Measurements from ENCODE around the gene KBTBD4.

KBTBD4 gene

DNA sequence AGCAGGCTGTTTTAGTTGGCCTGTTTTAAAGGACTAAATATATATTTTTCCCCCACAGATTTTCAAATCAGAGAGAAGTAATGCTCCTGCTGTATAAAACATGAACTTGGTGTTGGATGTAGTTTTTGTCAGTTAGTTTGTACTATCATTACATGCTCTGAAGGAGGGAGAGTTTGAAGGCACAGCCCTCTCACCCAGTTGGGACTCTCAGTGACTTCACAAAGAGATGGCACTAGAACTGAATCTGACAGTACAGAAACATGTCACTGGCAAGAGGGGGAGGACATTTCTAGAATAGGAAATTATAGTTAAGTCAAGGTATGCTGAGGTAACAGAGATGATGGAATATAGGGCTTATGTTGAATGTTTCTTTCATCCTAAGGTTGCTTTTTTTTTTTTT, 36.5 kb upstream of the KBTBD4 start:
- TF ChIP-seq, protein P1, sequence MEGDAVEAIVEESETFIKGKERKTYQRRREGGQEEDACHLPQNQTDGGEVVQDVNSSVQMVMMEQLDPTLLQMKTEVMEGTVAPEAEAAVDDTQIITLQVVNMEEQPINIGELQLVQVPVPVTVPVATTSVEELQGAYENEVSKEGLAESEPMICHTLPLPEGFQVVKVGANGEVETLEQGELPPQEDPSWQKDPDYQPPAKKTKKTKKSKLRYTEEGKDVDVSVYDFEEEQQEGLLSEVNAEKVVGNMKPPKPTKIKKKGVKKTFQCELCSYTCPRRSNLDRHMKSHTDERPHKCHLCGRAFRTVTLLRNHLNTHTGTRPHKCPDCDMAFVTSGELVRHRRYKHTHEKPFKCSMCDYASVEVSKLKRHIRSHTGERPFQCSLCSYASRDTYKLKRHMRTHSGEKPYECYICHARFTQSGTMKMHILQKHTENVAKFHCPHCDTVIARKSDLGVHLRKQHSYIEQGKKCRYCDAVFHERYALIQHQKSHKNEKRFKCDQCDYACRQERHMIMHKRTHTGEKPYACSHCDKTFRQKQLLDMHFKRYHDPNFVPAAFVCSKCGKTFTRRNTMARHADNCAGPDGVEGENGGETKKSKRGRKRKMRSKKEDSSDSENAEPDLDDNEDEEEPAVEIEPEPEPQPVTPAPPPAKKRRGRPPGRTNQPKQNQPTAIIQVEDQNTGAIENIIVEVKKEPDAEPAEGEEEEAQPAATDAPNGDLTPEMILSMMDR (conservative IDR thresholded peaks at IDR 0.05; ENCODE audit: control insufficient read depth, insufficient read depth, low read depth, low read length) = no peak
- no peak for DNase-seq (ENCODE audit: low read depth)

GRCh38 chr11:47611348-47611794, 32.6 kb upstream of the KBTBD4 start:
- no peak for DNase-seq (ENCODE audit: low read depth)
- TF ChIP-seq, protein P1 (conservative IDR thresholded peaks at IDR 0.05; ENCODE audit: control insufficient read depth, insufficient read depth, low read depth, low read length) = no peak
- no peak overlapping the region for H3K4me3 ChIP-seq (ENCODE audit: control insufficient read depth, low read depth, low read length)

More for the DNA sequence above, 36.5 kb upstream of the KBTBD4 start:
- no peak overlapping the region for H3K4me3 ChIP-seq (ENCODE audit: control insufficient read depth, low read depth, low read length)

- H3K4me3 ChIP-seq (ENCODE audit: control insufficient read depth, low read depth, low read length) = no peak overlapping the region
- TF ChIP-seq, protein P1 (conservative IDR thresholded peaks at IDR 0.05; ENCODE audit: control insufficient read depth, insufficient read depth, low read depth, low read length) = no peak
- DNase-seq (ENCODE audit: low read depth) = no peak
Measured at GRCh38 chr11:47609675-47610074, 30.9 kb upstream of the KBTBD4 start.

DNA sequence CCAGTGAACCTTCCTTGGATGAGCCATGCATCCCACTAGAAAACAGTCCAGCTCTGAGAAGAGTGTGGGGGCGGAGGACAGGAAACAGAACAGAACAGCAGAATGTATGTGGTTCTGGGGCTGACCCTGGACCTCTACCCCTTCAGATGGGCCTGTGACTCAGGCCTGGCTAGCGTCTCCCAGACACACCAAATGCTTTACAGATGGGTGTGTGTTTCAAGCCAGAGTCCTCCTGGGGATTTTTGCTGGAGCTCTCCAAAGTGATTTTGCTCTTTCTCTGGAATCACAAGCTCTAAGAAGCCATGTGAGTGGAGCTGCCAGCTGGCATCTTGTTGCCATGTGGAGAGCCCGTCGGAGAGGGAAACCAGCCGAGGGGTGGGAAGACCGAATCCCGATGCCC, 28.6 kb upstream of the KBTBD4 start:
- H3K4me3 ChIP-seq (ENCODE audit: control insufficient read depth, low read depth, low read length) = no peak overlapping the region
- peak; percentile 99 for DNase-seq (ENCODE audit: low read depth)

GRCh38 chr11:47606731-47607130, 28.0 kb upstream of the KBTBD4 start:
- peak; percentile 89 for DNase-seq (ENCODE audit: low read depth)
- TF ChIP-seq, protein P1 (conservative IDR thresholded peaks at IDR 0.05; ENCODE audit: control insufficient read depth, insufficient read depth, low read depth, low read length) = no peak
- no peak overlapping the region for H3K4me3 ChIP-seq (ENCODE audit: control insufficient read depth, low read depth, low read length)

More for the DNA sequence above, 28.6 kb upstream of the KBTBD4 start:
- TF ChIP-seq, protein P1 (conservative IDR thresholded peaks at IDR 0.05; ENCODE audit: control insufficient read depth, insufficient read depth, low read depth, low read length) = no peak

DNA sequence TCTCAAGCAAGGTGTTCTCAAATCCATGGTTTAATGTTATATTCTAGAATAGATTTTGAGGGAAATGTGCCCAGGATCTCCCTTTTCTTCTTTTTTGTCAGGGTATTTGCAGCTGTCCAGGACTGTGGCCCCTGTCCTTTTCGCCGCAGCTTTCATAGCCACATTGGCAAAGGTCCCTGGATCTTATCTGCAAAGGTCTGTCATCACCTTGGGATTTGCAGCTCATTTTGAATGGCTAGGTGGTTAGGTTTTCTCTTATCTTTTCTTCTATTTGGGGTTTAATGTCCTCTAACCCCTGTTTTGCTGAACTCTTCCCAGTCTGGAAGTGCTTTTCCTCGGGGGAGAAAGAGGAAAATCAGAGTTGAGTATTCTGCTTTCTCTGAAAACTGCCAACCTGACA, 27.2 kb upstream of the KBTBD4 start:
- no peak for DNase-seq (ENCODE audit: low read depth)
- no peak overlapping the region for H3K4me3 ChIP-seq (ENCODE audit: control insufficient read depth, low read depth, low read length)
- TF ChIP-seq, protein P1 (conservative IDR thresholded peaks at IDR 0.05; ENCODE audit: control insufficient read depth, insufficient read depth, low read depth, low read length) = no peak

- H3K4me3 ChIP-seq (ENCODE audit: control insufficient read depth, low read depth, low read length) = no peak overlapping the region
- no peak for DNase-seq (ENCODE audit: low read depth)
- TF ChIP-seq, protein P1 (conservative IDR thresholded peaks at IDR 0.05; ENCODE audit: control insufficient read depth, insufficient read depth, low read depth, low read length) = no peak
Measured at GRCh38 chr11:47603295-47603694, 24.5 kb upstream of the KBTBD4 start.
